GM10266 (cell line): ENCODE measurements around the gene CDC42EP4.
"Not testable (repeated sequence)": the region's sequence is repeated elsewhere in the genome, so short reads cannot be mapped to it uniquely, and the experiment has no call there.

Source experiments
- DNase-seq: peaks from one replicate; pipeline ENCODE4 v3.0.0; 2012; ENCODE audit errors: extremely low spot score
- CTCF ChIP-seq: IDR thresholded peaks from 2 replicates; pipeline ENCODE4 v1.5.1; 2012; ENCODE audit warnings: mild to moderate bottlenecking, low read depth; ENCODE audit not compliant: control insufficient read depth, insufficient read depth; ENCODE audit errors: missing control alignments

CDC42EP4 gene

GRCh38 chr17:73265646-73266640, 45.9 kb downstream of the CDC42EP4 start:
- DNase-seq = no peak
- TF ChIP-seq CTCF = no peak

- DNase-seq = not testable (repeated sequence)
Measured at GRCh38 chr17:73264448-73264847, 47.4 kb downstream of the CDC42EP4 start.

GRCh38 chr17:73262676-73263642, 48.8 kb downstream of the CDC42EP4 start:
- no peak for TF ChIP-seq CTCF
- DNase-seq = no peak

- no peak for DNase-seq
Measured at GRCh38 chr17:73261952-73262675, 49.7 kb downstream of the CDC42EP4 start.

GRCh38 chr17:73261617-73261951, 50.2 kb downstream of the CDC42EP4 start, which contains the start of gene CPSF4L:
CPSF4L (minus strand) TSS chr17:73261880; CDS start chr17:73261818, 62 bp downstream.
- TF ChIP-seq CTCF = no peak
- no peak for DNase-seq

More at GRCh38 chr17:73261952-73262675, 49.7 kb downstream of the CDC42EP4 start:
- TF ChIP-seq CTCF = no peak

- no peak for DNase-seq
- no peak for TF ChIP-seq CTCF
Measured at GRCh38 chr17:73257516-73257915, 54.3 kb downstream of the CDC42EP4 start.

- no peak for DNase-seq
- TF ChIP-seq CTCF = no peak
Measured at GRCh38 chr17:73256220-73256619, 55.6 kb downstream of the CDC42EP4 start.
